ENCODE measurements around the gene PLAAT2.

GRCh38 chr11:63508009-63508408, 55.2 kb downstream of the PLAAT2 start:
- no peak for TF ChIP-seq EP300 (IDR thresholded peaks at IDR 0.05)
- no peak for TF ChIP-seq CTCF (IDR thresholded peaks at IDR 0.05)
- TF ChIP-seq POLR2A (IDR thresholded peaks at IDR 0.05), result no peak
